HL-60 (cell line): ENCODE results near the gene DEFB132.

Source experiments
- DNase-seq, 2 experiments: peaks; one replicate each; pipeline ENCODE4 v3.0.0-alpha.2; 2010 to 2020; ENCODE audit warnings: low read depth in 1 of 2, low spot score in 1 of 2
- H3K27ac ChIP-seq: fragments of 250-450 bp; sonication (Bioruptor Pico); replicated peaks from 2 replicates; pipeline ENCODE4 v1.5.1; 2020; ENCODE audit warnings: mild to moderate bottlenecking, moderate library complexity
- H3K27me3 ChIP-seq: fragments of 250-450 bp; sonication (Bioruptor Pico); 2 replicates; pipeline ENCODE4 v1.5.1; 2021; ENCODE audit warnings: mild to moderate bottlenecking, moderate library complexity; ENCODE audit not compliant: insufficient read depth, poor library complexity, severe bottlenecking
- H3K4me3 ChIP-seq: replicated peaks from 2 replicates; pipeline ENCODE4 v1.5.1; 2011; ENCODE audit warnings: mild to moderate bottlenecking, control low read depth, low read length; ENCODE audit not compliant: insufficient read depth
- CTCF ChIP-seq: IDR thresholded peaks from one replicate; pipeline ENCODE4 v1.5.1; 2011; ENCODE audit warnings: low read length, control low read depth, inconsistent platforms; ENCODE audit not compliant: insufficient read depth
- GABPA ChIP-seq: IDR thresholded peaks from 2 replicates; pipeline ENCODE4 v1.6.1; 2012; ENCODE audit warnings: low read depth
- POLR2AphosphoS5 ChIP-seq: IDR thresholded peaks from 2 replicates; pipeline ENCODE4 v1.6.1; 2012; ENCODE audit warnings: low read depth
- REST ChIP-seq: IDR thresholded peaks from 2 replicates; pipeline ENCODE4 v1.6.1; 2012; ENCODE audit warnings: low read depth; ENCODE audit not compliant: insufficient replicate concordance
- SPI1 ChIP-seq: IDR thresholded peaks from 2 replicates; pipeline ENCODE4 v1.6.1; 2012; ENCODE audit warnings: low read depth, mild to moderate bottlenecking, borderline replicate concordance

Gene DEFB132

GRCh38 chr20:227439-228105 lies 30.0 kb upstream of the DEFB132 start:
- DNase-seq = peak; percentile 18 to 68
- H3K4me3 ChIP-seq = no peak overlapping the region
- peak overlapping the region; percentile 65 for H3K27ac ChIP-seq
- H3K27me3 ChIP-seq = no peaks in the 10 kb centered on the region
- TF ChIP-seq SPI1 (peak; percentile 43; the same call in 1 of the 2 replicates), POLR2AphosphoS5 (no peak)

- no peak for DNase-seq
- Histone ChIP-seq H3K4me3 (no peak overlapping the region), H3K27ac (no peak overlapping the region), H3K27me3 (no peaks in the 10 kb centered on the region)
- TF ChIP-seq SPI1 (no peak), REST (no peak), GABPA (no peak), CTCF (no peak), POLR2AphosphoS5 (no peak)
Measured at GRCh38 chr20:235891-236290, 21.6 kb upstream of the DEFB132 start.

- H3K27ac ChIP-seq = peak overlapping the region; percentile 39
- peak overlapping the region; percentile 29 for H3K4me3 ChIP-seq
- DNase-seq = peak; percentile 49 to 82
- TF ChIP-seq SPI1 = peak; percentile 94
- no peak for TF ChIP-seq GABPA
- H3K27me3 ChIP-seq = no peaks in the 10 kb centered on the region
Measured at GRCh38 chr20:237489-237888, 20.0 kb upstream of the DEFB132 start.

- Histone ChIP-seq H3K4me3 (peak overlapping the region; percentile 29), H3K27me3 (no peaks in the 10 kb centered on the region), H3K27ac (peak overlapping the region; percentile 39)
- TF ChIP-seq SPI1 = no peak
- no peak for TF ChIP-seq POLR2AphosphoS5
- TF ChIP-seq GABPA = no peak
- TF ChIP-seq REST = no peak
- no peak for TF ChIP-seq CTCF
- DNase-seq = peak in 1 of 2 experiments; percentile 22
Measured at GRCh38 chr20:237929-238328, 19.6 kb upstream of the DEFB132 start.

GRCh38 chr20:242905-243304 lies 14.6 kb upstream of the DEFB132 start:
- H3K27me3 ChIP-seq = no peaks in the 10 kb centered on the region
- no peak for TF ChIP-seq REST
- TF ChIP-seq POLR2AphosphoS5 = no peak
- no peak for TF ChIP-seq CTCF
- TF ChIP-seq GABPA = no peak
- TF ChIP-seq SPI1 = no peak
- DNase-seq = no peak

More at GRCh38 chr20:242905-243304, 14.6 kb upstream of the DEFB132 start:
- no peak overlapping the region for H3K27ac ChIP-seq
- no peak overlapping the region for H3K4me3 ChIP-seq
